K562 (cell line): ENCODE data around the gene DAGLA. TPM values are rescaled to one million over a fixed set of nuclear protein-coding genes. Genes with fewer than 3 reads are reported as not detected.

Experiments
- CAMTA2 ChIP-seq: fragments of 250-450 bp; sonication (Bioruptor Pico); conservative IDR thresholded peaks from 2 replicates; pipeline ENCODE4 v1.5.1; 2022
- GATAD2B ChIP-seq: fragments of 450-650 bp; IDR thresholded peaks from 2 replicates; pipeline ENCODE4 v1.6.1; 2017; ENCODE audit warnings: mild to moderate bottlenecking, borderline replicate concordance
- MAFK ChIP-seq: IDR thresholded peaks from 2 replicates; pipeline ENCODE4 v1.6.1; 2011; ENCODE audit warnings: low read length, improper control_type of control experiment
- MEF2D ChIP-seq: conservative IDR thresholded peaks from 2 replicates; pipeline ENCODE4 v1.6.1; 2016; ENCODE audit warnings: low read depth, missing genetic modification characterization, missing compliant biosample characterization
- SMARCA5 ChIP-seq: fragments of 450-650 bp; IDR thresholded peaks from 2 replicates; pipeline ENCODE4 v1.6.1; 2016
- STAT5A ChIP-seq: IDR thresholded peaks from 2 replicates; pipeline ENCODE4 v1.6.1; 2012; ENCODE audit warnings: low read length, inconsistent platforms, borderline replicate concordance
- ZFP36 ChIP-seq: fragments of 150-350 bp; IDR thresholded peaks from 2 replicates; pipeline ENCODE4 v1.6.1; 2018; ENCODE audit warnings: low read length, low read depth; ENCODE audit not compliant: partially characterized antibody
- polyA plus RNA-seq, 8 experiments: library from polyadenylated mRNA; depleted of rRNA in 4 of 8; stranded (reverse) in 5 of 8; unstranded in 3 of 8; fragments of >200 nt; fragmentation: Nextera tagmentation in 2 of 8; fragmentation: Illumina TruSeq in 1 of 8; extraction: Ambion mirVana in 2 of 8; extraction: Trizol in 1 of 8; gene quantifications; 2 replicates each; pipeline versions ENCODE4 v1.2.1 to v1.2.3, GENCODE V29; 2011 to 2014; ENCODE audit warnings: inconsistent platforms in 1 of 8, missing spikeins in 1 of 8
- total RNA-seq, 7 experiments: library from RNA; depleted of rRNA in 6 of 7; stranded (reverse); fragments of >200 nt in 6 of 7; fragmentation: Illumina TruSeq in 2 of 7; extraction: Trizol in 2 of 7; gene quantifications; 2 replicates each; pipeline versions ENCODE4 v1.2.1 to v1.2.3, GENCODE V29; 2011 to 2021; ENCODE audit warnings: low replicate concordance in 1 of 7
- TF ChIP-seq, protein P1 (sequence below): IDR thresholded peaks from 3 replicates; pipeline ENCODE4 v1.6.1; 2011; ENCODE audit warnings: borderline replicate concordance, mild to moderate bottlenecking; ENCODE audit not compliant: insufficient read length, insufficient read depth
- TF ChIP-seq, protein P2 (sequence below), 2 experiments: fragments of 450-650 bp in 1 of 2; sonication (generic) in 1 of 2; formaldehyde crosslinking in 1 of 2; IDR thresholded peaks in 1 of 2; conservative IDR thresholded peaks in 1 of 2; 2 replicates each; pipeline versions ENCODE4 v1.6.1 to v1.8.1; 2016 to 2023; ENCODE audit warnings: mild to moderate bottlenecking in 2 of 2, moderate library complexity in 2 of 2, inconsistent platforms in 1 of 2, missing genetic modification reagents in 1 of 2

DAGLA gene
- total and polyA plus RNA-seq, 9 of the 15 experiments (the other 6 are each of a cell fraction or from before 2014, with no cell fraction given): 0.03 to 0.16 (median 0.04) TPM; not detected in 4

DNA sequence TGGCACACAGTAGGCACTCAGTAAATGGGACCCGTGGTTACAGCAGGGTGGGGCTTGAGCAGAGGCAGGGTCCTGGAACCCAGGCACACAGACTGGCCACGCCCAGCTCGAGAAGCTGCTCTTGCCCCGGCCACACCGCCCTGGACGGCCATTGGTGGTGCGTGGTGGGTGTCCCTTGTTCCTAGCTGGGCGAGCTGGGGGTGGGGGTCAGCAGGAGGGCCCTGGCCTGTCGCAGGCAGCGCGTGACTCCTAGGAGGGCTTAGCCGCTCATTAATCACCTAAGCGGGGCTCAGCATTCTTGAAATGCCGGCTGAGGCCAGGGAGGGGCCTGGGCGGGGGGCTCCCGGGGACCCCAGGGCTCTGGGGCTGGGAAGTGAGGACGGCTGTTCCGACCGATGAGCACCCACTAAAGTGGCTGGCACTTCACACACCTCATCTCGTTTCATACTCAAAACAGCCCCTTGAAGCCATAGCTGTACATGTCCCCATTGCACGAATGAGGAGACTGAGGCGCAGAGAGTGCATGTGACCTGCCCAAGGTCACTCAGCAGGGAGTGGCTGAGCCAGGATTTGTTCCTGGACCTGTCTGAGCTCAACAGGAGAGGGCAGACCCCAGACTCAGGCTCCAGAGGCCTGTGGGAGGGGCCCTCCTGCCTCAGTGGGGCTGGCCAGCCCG, 83.9 kb downstream of the DAGLA start (continued):
- TF ChIP-seq, protein P1, sequence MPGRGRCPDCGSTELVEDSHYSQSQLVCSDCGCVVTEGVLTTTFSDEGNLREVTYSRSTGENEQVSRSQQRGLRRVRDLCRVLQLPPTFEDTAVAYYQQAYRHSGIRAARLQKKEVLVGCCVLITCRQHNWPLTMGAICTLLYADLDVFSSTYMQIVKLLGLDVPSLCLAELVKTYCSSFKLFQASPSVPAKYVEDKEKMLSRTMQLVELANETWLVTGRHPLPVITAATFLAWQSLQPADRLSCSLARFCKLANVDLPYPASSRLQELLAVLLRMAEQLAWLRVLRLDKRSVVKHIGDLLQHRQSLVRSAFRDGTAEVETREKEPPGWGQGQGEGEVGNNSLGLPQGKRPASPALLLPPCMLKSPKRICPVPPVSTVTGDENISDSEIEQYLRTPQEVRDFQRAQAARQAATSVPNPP: no peak
- peak; percentile 20 for TF ChIP-seq ZFP36
- no peak for TF ChIP-seq CAMTA2 (CRISPR knock-in tag)
- TF ChIP-seq STAT5A: no peak
- no peak for TF ChIP-seq MAFK
- no peak for TF ChIP-seq MEF2D (tag)
- TF ChIP-seq, protein P2, sequence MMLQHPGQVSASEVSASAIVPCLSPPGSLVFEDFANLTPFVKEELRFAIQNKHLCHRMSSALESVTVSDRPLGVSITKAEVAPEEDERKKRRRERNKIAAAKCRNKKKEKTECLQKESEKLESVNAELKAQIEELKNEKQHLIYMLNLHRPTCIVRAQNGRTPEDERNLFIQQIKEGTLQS (IDR thresholded peaks at IDR 0.05): no peak
- TF ChIP-seq, protein P2 (CRISPR knock-in tag; conservative IDR thresholded peaks at IDR 0.05): no peak
- TF ChIP-seq SMARCA5: peak; percentile 81; the same call in 1 of the 2 replicates
- no peak for TF ChIP-seq GATAD2B
